HG02970 (cell line): ENCODE results near the gene TMEM259.

Experiments
- ATAC-seq: cut with Tn5 transposase; IDR thresholded peaks from one replicate; pipeline ENCODE4 v1.9.1; 2021; ENCODE audit warnings: mild to moderate bottlenecking, moderate library complexity, moderate number of reproducible peaks; ENCODE audit not compliant: unreplicated experiment, low FRiP score

The TMEM259 gene

GRCh38 chr19:990746-991145 is 30.2 kb downstream of the TMEM259 start:
- no peak for ATAC-seq

DNA sequence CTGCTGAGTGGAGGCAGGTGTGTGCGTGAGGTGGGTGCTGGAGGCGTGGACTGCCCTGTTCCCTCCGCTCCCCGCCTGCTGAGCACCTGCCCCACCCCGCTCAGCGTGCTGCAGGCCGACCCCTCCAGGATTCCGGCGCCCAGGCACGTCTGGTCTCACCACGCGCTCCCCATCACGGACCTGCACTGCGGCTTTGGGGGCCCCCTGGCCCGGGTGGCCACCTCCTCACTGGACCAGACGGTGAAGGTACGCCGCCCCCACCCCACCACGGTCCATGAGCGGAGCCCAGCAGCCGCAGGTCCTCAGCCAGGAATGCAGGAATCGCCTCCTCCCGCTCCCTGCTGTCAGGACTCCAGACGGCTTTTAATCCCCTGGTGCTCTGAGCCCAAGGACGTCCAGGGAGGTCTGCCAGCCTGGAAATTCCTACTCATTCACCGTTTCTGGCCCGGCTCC is 30.8 kb downstream of the TMEM259 start:
- ATAC-seq: no peak

DNA sequence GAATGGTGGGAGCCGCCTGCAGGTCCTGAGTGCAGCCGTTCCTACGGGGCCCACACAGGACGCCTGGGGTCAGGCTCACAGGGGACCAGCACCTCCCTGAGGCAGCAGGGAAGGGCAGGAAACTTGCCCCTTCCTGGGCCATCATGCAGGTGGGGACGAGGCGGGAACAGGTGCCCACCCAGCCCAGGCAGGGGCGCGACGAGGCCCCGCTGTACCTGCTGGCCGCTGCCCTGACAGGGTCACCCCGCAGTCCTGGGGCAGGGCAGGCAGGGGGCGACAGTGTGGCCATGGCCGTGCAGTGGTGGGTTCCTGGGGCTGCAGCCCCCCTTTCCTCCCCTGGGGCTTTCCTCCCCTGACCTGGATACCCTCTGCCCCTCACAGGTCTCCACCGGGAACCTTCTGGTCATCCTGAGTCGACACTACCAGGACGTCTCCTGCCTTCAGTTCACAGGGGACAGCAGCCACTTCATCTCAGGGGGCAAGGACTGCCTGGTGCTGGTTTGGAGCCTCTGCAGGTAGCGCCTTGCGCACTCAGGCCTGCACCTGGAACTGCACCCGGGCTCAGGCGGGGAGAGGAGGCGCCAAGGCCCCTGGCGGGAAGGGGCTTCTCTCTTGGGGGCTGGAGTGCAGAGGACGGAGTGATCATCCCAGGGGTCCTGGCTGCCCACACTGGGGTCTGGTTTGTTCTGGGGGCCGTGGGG is 31.4 kb downstream of the TMEM259 start:
- ATAC-seq: no peak

GRCh38 chr19:988510-988909 is 32.4 kb downstream of the TMEM259 start:
- ATAC-seq: no peak

GRCh38 chr19:988081-988480 is 32.8 kb downstream of the TMEM259 start:
- ATAC-seq: no peak

DNA sequence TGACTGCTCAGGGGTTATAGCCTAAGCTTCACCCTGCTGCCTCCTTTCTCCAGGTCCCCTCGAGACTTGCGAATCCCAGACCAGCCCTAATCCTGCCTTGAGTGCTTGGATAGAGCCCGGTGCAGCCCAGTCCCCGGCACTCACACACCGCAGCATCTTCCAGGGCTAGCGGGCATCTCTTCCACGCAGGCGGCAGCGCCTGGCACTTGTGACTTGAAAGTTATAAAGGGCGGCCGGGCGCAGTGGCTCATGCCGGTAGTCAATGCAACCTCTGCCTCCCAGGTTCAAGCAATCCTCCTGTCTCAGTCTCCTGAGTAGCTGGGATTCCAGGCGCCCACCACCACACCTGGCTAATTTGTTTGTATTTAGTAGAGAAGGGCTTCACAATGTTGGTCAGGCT is 34.8 kb downstream of the TMEM259 start:
- ATAC-seq: no peak

GRCh38 chr19:984165-984967 is 36.6 kb downstream of the TMEM259 start, which contains the start of gene WDR18:
Gene WDR18 (plus strand): TSS chr19:984345. CDS start chr19:984354, 9 bp downstream.
- ATAC-seq: peak; percentile 70

- peak; percentile 64 for ATAC-seq
These were observed 38.3 kb downstream of the TMEM259 start for GRCh38 chr19:982567-983170.

GRCh38 chr19:980133-980998 is 40.6 kb downstream of the TMEM259 start:
- no peak for ATAC-seq

DNA sequence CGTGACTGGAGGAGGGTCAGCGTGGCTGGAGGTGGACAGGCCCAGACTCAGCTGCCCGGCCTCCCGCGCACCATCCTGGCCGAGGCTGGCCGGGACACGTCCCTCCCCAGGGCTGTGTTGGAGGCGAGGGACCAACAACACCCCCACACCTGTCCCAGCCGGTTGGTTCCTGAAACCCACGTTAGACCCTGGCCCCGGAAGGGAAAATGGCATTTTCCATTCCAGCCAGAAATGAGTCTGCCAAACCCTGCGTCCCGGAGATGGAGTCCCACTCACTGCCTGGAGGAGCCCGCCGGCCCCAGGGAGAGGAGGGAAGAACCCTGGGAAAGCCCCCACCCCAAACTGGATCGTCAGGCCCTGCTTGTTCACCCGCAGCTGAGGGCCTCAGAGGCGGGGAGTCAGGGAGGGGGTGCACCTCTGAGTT is 41.6 kb downstream of the TMEM259 start:
- ATAC-seq: no peak

DNA sequence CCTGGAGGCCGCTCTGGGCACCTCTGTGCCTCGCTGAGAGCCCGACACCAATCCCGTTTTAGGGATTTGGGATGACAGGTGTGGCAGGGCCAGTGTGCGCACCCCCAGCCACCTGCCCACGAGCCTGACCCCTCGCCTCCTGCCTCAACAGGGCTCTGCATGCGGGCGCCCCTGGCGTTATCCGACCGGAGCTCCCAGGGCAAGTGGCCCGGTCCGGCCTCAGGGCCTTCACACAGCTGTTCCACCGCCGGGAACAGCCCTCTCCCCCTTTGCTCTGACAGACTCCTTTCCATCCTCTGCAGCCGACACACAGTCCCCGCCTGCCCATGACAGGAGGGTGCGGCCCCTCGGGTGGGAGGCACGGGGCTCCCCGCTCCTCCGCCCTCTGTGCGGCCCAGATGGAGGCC is 43.9 kb downstream of the TMEM259 start:
- ATAC-seq: no peak

DNA sequence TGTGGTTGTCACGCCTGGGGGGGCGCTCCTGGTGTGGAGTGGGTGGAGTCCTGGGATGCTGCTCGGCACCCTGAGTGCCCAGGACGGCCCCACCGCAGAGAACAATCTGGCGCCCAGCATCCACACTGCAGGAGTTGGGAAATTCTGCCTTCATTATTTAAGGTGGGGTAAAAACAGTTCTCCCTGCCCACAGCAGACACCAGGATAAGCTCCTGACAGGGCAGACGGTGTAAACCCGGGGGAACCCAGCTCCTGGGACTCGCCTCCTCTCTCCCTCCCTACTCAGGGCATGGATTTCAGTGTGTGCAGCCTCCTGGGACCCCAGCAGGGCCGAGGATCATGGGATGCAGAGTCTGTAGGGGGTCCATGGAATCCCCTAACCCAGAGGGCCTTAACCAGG is 44.4 kb downstream of the TMEM259 start:
- ATAC-seq: no peak

DNA sequence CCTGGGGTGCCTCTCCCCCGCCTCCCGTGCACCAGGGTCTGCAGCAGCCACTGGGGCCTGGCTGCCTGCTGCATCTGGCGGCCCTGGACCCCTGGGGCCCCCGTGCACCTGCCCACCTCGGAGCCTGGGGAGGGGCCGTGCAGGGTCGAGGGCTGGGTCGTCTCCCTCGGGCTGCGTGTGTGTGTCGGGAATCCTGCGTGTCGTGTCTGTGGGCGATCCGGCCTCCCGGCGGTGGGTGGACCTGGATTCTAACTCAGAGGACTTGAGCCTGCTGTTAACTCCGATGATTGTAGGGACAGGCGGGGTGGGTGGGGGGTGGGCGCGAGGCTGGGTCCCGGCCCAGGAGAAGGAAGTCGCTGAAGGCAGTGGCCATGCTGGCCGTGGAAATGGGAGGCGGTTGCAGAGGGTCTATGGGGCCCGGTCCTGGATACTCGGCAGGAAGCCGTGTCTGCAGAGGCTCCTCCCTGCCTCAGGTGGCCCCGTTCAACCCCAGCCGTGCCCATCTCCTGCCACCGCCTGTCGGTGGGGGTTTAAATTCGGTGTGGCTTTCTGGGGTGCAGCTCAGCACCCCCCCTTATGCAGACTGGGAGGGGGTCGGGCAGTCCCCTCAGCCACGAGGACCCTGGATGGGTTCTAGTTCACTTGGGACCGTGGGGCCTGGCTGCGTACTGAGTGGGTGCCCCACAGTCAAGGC is 46.2 kb downstream of the TMEM259 start:
- no peak for ATAC-seq

GRCh38 chr19:973726-974563 is 47.0 kb downstream of the TMEM259 start:
- ATAC-seq: no peak

- ATAC-seq: no peak
These were observed 48.6 kb downstream of the TMEM259 start for GRCh38 chr19:972281-972680.

GRCh38 chr19:971795-972194 is 49.1 kb downstream of the TMEM259 start:
- no peak for ATAC-seq

DNA sequence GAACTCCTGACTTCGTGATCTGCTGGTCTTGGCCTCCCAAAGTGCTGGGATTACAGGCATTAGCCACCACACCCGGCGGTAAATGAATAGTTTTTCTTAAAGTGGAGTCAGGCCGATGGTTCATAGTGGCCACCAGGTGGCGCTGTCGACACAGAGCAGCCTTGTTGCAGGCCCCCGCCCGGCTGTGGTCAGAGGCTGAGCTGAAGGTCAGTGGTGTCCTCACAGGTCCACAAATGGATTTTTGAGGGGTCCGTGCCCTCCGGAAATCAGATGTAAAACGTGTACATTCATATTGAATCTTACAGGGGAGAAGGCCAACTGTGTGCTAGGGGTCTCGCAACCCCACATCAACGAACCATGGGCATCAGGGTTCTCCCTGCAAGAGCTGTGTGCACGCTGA is 50.2 kb downstream of the TMEM259 start:
- ATAC-seq: no peak

- ATAC-seq: no peak
These were observed 54.3 kb downstream of the TMEM259 start for GRCh38 chr19:966485-967088.
